ENCODE measurements around the gene KCNK17.
"Not testable (repeated sequence)": the region's sequence is repeated elsewhere in the genome, so short reads cannot be mapped to it uniquely, and the experiment has no call there.

The KCNK17 gene

DNA sequence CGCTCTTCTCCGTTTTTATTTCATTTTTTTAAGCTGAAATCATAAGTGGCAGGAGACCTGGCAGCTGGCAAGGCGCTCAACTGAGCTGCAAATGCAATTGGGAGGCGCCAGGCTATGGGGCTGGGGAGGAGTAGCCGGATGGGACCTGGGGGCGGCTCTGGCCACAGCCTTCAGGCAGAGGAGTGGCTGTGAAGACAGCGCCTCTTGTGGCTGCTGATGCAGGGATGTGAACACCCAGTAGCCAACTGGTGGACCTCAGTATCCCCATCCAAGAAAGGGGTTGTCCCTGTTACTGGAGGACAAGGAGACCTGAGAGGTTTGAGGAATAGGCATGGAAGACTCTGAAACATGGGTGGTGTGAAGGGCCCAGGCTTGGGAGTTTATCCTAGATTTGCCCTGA lies 12.6 kb downstream of the KCNK17 start:
- DNase-seq: no peak

DNA sequence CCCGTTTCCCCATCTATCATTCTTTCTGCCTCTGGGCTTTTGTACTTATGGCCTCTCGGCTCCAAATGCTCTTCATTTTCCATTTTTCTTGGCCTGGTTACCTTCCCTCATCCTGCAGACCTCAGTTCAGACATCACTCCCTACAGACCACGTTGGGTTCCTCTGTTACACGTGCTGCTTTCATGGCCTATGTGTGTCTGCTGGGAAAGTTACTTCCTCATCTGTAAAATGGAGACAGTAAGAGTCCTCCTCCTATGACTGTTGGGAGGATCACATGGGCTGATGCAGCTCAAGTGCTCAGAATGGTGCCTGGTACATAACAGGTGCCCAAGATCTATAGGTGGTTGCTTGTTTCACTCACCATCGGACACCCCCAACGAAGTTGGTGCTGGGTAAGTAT lies 13.5 kb downstream of the KCNK17 start:
- DNase-seq: no peak

DNA sequence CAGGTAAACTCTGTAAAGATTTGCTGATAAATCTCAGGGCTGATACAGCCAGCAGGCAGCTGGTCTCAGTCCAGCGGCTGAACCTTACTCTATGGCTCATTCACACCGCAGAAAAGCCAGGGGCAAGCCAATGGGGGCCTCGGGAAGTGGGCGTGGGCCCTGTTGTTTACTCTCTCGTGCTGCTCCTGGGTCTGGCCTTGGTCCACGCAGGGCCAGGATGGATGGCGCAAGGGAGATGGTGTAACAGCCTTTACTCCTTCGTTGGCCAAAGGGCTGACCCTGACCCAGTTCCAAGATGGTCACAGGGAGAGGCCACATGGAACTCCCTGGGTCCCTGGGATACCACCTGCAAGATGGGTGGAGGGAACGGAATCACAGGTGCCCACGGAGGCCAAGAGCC lies 16.2 kb downstream of the KCNK17 start:
- DNase-seq: no peak

DNA sequence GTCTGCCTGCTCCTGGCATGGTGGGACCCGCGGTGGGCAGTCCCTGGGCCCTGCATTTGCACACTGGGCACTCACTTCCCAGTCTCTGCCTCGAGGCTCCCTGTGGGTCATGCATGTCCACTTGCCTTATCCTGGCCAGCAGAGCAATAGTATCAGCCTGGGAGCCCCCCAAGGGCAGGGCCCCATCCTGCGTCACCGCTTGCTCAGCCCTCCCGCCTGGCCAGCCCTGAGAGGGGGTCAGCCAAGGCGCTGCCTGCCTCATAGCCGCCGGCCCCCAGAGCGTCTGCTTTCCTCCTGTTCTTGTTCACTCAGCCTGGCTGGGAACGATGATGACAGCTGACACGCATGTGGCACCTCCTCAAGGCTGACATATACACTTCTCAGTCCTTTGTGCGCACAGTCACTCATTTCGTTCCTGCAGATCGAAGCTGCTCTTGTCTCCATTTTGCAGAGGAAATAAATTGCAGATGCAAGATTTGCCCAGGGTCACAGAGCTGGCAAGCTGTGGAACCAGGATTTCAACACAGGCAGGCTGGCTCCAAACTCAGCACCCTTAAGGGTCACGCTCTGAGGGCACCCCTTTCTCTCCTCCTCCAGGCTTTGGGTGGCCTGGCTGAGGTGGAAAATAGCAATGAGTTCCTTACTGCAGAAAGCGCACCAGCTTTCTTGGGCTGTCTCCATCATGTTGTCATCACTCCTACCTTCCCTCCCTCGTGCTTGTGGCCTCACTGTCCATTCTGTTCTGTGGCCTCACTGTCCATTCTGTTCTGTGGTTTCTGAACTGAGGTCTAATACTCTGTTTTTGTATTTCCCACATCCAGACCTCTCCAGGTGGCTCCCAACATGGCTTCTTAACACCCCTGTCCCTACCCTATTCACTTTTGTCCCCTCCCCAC lies 17.2 kb downstream of the KCNK17 start:
- no peak for DNase-seq

DNA sequence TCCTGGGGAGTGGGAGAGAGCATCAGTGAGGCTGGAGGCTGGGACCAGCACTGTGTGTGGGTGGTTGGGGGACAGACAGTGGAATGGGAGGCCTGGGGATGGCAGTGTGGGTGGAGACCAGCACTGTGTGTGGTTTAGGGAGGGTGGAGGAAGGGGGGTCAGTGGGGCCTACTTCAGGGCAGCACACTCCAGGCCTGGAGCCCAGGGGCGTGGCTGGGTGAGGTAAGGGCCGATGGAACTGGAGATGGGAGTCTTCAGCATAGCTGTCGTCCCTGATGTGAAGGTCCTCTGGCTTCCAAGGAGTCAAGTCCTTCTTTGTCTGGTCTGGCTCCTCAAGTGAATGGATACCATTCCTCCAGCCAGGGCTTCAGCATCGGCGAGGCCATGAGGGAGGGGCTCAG lies 18.6 kb downstream of the KCNK17 start:
- DNase-seq: no peak

DNA sequence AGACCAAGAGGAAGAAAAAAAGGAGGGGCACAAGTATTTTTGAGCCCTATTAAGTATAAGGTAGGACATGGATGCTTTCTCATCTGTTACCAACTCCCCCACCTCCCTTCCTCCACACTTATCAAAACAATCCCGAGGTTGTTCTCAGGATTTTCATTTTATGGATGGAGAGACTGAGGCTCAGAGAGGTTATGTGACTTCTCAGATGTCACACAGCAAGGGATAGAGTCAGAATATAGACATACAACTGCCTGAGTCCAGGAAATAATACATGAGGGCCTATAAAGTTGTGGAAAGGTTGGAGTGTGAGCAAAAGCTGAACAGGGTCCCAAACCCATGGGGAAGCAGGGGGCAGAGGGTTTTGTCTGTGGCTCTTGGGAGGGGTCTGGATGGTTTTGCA lies 19.3 kb downstream of the KCNK17 start:
- no peak for DNase-seq

DNA sequence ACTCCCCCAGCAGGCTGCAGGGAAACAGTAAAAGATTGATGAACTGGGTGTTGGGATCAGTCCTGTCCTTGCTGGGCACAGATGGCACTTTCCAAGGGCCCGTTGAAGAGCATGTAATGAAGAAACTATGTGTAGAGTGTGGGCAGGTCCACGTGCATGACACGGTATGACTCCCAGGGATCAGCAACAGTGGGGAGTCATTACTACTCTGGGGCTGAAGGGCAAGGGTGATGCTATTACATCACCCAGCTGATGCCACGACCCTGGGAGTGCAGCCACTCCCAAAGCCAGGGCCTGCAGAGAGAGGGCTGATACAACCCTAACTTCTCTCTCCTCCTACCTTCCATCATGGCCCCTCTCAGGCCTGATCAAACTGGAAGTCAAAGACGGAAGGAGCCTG lies 20.1 kb downstream of the KCNK17 start:
- DNase-seq: no peak

DNA sequence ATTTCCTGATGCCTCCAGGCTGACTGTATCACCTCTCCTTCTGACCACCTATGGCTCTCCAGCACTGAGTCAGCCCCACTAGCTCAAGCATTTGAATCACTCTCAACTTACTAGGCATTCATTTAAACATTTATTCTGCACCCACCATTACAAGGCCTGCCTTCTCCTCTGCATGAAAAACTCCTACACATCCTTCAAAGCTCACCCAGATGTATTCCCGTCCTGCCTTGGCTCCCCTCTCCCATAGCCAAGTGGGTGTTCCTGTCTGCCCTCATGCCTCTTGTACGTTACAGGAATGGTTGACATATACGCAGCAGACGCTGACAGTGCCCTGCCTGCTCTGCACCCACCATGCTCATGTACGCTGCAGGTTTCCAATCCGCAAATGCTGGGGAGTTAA lies 21.6 kb downstream of the KCNK17 start:
- no peak for DNase-seq

DNA sequence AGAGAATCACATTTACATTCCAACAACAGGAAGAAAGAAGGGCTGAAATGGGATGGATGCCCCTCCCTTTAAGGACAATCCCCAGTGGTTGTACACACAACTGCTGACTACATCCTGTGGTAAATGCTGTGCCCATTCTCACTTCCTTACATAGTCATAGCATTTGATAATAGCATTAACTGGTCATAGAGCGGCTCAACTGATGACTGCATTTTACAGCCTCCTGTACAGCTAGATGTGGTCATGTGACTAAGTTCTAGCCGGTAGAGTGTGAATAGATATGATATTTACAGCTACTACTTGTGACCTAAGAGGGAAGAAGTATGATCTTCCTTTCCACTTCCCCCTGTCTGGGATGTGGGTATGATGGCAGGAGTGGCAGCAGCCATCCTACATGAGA lies 24.7 kb downstream of the KCNK17 start:
- DNase-seq: no peak

DNA sequence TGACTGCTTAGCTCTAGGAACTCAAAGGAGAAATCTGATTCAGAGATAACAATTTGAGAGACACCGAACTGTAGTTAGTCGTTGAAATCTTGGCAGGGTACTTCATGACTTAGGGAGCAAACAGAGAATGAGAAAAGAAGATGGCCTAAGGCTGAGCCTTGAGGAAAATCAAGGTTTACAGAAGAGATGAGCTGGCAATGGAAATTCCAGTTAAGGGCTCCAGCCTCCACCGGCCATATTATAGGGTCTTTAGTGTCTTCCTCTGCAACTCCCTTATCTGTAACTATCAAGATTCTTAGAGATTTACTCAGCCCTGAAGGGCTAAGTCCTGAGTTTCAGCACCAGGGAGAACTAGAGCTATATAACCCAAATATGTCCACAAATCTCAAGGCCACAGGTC lies 26.6 kb downstream of the KCNK17 start:
- DNase-seq: no peak

DNA sequence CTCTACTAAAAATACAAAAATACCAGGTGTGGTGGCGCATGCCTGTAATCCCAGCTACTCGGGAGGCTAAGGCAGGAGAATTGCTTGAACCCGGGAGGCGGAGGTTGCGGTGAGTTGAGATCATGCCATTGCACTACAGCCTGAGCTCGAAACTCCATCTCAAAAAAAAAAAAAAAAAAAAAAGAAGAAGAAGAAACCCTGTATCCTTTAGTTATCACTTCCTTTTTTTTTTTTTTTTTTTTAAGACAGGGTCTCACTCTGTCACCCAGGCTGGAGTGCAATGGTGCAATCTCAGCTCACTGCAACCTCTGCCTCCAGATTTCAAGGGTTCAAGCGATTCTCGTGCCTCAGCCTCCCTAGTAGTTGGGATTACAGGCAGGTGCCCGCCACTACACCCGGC lies 27.6 kb downstream of the KCNK17 start:
- not testable (repeated sequence) for DNase-seq

DNA sequence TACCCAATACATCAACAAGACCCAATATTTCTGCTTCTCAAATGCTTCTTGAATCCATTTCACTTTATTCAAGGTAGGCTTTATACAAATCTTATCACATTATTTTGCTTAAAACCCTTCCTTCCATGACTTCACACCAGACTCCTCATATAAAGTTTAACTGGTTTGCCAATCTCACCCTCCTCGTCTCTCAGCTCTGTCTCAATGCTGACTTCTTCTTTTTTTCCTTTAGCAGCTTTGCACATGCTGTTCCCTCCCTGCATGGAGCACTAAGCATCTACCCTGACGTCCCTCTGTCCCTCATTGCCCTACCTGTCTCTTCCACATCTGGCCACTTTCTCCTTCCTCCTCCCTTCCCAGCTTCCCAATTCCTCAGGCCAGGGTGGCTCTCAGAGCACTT lies 31.4 kb downstream of the KCNK17 start:
- DNase-seq: no peak

DNA sequence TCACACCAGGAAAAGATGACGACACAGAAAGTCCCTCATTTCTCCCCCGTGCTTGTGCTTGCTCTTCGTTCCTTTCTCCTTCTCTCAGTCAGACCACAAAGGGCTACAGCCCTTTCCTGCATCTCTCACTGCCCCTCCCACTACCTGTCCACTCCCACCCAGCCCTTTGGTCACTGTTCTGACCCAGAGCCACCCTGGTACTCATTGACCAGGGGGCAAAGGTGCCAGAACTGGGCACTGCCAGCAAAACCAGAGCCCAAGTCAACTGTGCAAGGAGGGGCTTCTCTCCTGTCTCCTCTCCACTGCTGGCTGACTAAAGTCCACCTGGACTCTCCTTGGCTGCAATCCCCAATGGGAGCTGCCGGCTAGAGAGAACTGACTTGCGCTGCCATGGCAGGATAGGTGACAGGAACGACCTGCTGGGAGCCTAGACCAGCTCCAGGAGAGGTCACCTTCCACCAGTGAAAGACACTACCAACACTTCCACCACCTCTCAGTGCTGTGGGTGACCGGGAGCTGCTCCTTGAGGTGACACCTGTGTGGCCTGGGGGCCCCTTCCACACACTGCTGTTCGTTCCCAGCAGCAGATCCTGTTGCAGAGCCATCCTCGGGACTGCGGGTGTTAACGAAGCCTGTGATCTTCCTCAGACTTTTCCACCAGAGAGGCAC lies 32.8 kb downstream of the KCNK17 start:
- DNase-seq: no peak

DNA sequence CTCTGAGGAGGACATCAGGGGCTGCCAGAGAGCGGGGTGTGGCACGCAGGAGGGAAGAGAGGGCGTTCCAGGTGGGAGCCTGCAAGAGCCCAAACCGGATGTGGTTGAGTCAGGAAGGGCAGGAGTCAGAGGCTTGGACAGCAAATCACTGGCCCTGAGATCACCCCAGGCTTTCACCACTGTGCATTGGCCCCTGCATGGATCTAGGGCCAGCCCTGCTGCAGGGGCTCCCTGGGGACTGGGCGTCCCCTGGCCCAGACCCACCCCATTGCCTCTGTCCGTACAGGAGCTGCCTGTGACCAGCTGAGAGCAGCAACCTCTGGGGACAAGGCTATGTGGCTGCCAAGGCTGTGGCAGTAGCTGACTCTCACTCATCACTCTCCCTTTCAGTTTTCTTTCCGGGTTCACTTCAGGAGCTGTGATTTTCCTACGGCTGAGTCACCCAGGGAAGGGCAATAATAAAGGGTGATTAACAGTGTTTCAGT lies 33.9 kb downstream of the KCNK17 start:
- no peak for DNase-seq

DNA sequence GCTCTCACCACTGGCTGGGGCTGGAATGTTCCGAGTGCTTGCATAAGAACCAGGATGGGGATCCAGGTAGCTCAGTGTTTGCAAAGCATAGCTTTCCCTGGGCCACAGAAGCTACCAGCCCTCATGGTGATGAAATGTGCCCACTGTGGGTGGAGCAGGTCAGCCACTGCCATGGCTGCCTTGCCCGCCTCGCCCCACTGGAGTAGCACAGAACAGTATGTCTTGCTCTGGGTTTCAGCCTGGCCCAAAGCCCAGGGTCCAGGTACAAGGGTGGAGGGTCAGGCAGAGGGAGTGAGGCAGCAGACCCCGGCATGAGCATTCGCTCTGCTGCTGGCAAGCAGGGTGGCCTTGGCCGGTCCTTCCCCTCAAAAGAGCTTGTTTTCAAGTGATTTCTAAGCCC lies 34.7 kb downstream of the KCNK17 start:
- DNase-seq: no peak

DNA sequence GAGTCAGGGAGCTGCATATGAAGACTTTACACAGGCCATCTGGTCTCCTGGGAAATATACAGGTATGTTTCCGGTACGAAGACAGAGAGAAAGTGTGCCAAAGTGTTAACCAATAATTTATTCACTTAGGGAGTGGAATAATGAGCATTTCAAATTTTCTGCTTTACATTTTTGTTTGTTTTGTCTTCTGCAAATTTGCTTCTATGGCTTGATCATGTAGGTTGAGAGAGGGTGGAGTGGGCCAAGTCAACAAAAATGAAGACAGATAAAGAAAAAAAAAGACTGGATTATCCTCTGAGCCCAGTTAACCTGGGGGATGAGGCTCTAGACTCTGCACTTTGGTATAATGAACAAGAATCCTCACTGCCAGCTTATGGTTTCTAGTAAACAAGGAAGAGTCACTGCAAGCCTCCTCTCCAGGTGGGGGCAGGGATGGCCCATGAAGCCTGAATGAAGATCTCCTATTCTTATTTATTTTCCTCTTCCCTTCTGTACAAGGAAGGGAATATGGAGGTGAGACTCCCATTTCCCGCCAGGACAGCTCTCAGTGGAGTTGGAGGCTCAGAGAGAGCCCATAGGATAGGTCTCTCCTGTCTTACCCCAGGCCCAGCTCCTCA lies 37.7 kb downstream of the KCNK17 start:
- DNase-seq: no peak

DNA sequence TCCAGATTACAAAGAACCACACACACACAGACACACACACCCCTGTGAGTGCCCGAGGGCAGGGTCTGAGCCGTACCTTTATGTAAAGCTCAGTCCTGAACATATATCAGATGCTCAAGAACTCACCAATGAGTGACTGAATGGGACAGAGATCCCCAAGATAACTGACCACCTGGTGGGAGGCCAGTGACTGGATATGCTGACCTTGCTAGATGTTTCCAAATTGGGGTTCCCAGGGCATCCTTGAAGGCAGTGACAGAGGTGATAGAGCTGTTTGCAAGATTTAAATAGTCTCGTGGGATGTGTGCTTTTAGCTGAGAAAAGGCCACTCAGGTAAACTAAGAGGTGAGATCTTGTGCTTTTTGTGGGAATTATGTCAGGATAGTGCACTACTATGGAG lies 39.3 kb downstream of the KCNK17 start:
- no peak for DNase-seq

DNA sequence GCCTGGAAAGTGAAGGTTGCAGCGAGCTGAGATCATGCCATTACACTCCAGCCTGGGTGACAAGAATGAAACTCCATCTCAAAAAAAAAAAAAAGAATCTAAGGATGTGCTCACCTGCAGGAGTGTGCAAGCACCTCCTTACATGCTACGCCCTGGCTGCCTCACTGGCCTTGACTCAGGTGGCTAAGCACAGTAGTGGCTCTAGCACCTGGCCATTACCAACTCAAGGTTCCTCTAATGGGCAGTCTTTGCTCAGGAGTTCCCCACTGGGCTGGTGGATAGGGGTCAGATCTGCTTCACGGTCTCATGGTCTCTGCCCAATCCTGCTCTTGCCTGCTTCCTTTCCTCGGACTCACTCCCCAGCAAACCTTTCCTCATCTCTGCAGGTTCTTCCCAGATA lies 39.7 kb downstream of the KCNK17 start:
- no peak for DNase-seq

DNA sequence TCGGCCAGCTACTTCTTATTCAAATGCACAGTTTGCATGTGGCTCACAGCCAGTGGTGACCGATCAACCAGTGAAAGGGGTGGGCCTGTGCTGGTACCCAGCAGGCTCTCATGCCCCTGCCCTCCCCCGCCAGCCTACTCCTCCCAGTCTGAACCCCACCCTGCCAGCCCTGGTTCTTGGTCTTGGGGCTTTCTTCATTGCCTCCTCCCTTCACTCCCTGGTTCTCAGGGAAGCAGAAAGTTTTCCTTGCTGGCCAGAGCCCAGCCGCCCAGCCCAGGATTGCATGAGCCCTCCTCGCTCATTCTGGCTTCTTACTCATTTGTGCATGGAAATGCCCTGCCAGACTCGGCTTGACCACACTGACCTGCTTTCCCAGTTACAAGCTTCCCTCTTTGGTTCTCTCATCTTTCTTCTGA lies 40.8 kb downstream of the KCNK17 start:
- no peak for DNase-seq

DNA sequence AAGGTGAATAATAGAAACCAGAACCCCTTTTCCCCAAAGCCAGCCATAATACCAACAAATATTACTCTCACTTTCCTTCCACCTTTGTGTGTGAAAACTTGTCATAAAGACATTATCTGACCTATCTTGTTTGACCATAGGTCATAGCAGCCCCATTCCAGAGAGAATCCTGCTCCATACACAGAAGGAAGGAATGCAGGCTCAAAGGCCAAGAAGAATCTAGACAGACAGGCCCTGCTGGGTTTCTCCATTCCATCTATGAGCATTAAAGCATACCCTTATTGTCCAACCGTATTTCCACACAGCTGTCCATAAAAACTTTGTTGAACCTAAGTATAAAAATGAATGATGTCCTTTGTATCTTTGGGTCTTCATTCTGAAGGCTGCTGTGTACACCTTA lies 44.3 kb downstream of the KCNK17 start:
- no peak for DNase-seq

DNA sequence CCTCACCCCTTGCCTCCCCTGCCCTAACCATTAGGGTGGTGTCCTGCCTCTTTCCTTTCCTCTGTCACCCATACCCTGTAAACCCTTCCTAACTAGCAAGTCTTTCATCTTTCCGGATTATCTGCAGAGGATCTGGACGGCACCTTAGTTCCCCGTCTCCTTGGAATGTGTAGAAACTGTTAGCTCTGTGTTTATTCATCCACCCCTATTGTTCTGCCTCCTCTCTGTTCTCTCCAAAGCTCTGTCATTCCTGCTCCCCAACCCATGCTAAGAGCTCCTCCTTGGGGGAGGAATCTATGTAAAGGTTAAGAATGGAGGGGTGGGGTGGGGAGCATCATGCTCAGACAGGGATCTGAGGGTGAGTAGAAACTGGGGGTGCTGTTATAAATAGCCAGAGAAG lies 45.5 kb downstream of the KCNK17 start:
- DNase-seq: no peak

DNA sequence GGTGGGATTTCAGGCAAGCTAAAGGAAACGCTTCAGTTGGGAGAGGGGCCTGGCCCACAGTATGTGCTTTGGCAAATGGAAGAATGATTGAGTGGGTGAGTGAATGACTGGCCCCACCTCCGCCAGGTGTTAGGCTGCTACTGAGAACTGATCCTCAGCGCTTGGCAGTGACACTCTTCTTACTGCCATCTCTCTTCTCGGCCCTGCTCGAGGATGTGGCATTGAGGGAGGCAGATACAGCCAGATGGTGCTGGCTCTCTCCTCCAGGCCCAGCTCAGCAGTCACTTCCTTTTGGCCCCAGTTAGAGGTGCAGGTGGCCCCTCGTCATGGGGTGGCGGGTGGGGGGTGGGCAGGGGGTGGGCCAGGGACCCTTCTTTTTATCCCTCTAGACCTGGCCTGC lies 46.0 kb downstream of the KCNK17 start:
- DNase-seq: no peak

DNA sequence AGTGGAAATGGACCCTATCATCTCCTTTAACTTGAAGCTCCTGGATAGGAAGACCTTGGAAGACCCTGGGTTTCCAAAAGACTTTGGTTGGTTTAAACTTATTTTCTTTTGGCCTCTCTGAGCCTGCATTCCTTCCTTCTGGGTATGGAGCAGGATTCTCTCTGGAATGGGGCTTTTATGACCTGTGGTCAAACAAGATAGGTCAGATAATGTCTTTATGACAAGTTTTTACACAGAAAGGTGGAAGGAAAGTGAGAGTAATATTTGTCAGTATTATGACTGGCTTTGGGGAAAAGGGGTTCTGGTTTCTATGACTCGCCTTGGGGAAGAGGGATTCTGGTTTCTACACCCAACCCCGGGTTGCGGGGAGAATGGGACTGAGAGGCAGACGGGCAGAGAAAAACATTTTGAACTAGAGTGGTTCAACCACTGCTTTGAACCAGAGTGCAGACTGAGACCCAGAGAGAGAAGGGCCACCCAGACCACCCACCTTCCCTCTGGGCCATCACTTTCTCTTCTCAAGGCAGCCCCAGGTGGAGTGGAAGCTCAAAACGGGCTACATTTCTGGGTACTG lies 47.4 kb downstream of the KCNK17 start:
- DNase-seq: no peak

DNA sequence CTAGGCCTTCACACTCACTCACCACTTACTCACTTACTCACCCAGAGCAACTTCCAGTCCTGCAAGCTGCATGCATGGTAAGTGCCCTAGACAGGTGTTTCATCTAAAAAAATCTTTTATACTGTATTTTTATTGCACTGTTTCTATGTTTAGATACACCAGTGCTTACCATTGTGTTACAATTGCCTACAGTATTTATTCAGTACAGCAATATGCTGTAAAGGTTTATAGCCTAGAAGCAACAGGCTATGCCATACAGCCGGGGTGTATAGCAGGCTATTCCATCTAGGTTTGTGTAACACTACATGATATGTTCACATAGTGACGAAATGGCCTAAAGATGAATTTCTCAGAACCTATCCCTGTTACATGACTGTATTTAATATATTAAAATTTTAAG lies 47.8 kb downstream of the KCNK17 start:
- no peak for DNase-seq
